ENCODE data around the gene MMP14. TPM values are rescaled to one million over a fixed set of nuclear protein-coding genes. Genes with fewer than 3 reads are reported as not detected.
A peak's percentile ranks its signal among the peaks of the same experiment; 100 is the strongest.

The MMP14 gene
- total and polyA plus RNA-seq, 7 donors: 7.6 to 18.5 (median 14.0) TPM

DNA sequence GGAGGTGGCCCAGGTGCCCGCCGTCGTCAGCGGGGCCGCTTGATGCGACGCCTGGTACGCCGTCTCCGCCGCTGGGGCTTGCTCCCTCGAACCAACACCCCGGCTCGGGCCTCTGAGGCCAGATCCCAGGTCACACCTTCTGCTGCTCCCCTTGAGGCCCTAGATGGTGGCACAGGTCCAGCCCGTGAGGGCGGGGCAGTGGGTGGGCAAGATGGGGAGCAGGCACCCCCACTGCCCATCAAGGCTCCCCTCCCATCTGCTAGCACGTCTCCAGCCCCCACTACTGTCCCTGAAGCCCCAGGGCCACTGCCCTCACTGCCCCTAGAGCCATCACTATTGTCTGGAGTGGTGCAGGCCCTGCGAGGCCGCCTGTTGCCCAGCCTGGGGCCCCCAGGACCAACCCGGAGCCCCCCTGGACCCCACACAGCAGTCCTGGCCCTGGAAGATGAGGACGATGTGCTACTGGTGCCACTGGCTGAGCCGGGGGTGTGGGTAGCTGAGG is 40.7 kb downstream of the MMP14 start:
- DNase-seq: no peak
- TF ChIP-seq, protein P1, sequence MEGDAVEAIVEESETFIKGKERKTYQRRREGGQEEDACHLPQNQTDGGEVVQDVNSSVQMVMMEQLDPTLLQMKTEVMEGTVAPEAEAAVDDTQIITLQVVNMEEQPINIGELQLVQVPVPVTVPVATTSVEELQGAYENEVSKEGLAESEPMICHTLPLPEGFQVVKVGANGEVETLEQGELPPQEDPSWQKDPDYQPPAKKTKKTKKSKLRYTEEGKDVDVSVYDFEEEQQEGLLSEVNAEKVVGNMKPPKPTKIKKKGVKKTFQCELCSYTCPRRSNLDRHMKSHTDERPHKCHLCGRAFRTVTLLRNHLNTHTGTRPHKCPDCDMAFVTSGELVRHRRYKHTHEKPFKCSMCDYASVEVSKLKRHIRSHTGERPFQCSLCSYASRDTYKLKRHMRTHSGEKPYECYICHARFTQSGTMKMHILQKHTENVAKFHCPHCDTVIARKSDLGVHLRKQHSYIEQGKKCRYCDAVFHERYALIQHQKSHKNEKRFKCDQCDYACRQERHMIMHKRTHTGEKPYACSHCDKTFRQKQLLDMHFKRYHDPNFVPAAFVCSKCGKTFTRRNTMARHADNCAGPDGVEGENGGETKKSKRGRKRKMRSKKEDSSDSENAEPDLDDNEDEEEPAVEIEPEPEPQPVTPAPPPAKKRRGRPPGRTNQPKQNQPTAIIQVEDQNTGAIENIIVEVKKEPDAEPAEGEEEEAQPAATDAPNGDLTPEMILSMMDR (IDR thresholded peaks at IDR 0.05): no peak
- no peak overlapping the region for H3K27ac ChIP-seq
- no peaks in the 10 kb centered on the region for H3K9me3 ChIP-seq
- H3K4me3 ChIP-seq: no peak overlapping the region
- peaks cover 5% of the 10 kb centered on the region for H3K4me1 ChIP-seq
- 90 to 94% (median 94%) methylated on average over 21 to 22 of the region's 22 CpGs for WGBS, 3 donors
- peaks cover 0 to 62% of the 10 kb centered on the region in 2 donors for H3K36me3 ChIP-seq (ENCODE audit: insufficient read depth in 1 of 2, low read depth in 1 of 2)
- ATAC-seq: no peak
- intact Hi-C loops (cut with DNase I): no loop called here
- H3K27me3 ChIP-seq (ENCODE audit: insufficient read depth in 3 of 3, low read length in 2 of 3): no peaks in the 10 kb centered on the region

DNA sequence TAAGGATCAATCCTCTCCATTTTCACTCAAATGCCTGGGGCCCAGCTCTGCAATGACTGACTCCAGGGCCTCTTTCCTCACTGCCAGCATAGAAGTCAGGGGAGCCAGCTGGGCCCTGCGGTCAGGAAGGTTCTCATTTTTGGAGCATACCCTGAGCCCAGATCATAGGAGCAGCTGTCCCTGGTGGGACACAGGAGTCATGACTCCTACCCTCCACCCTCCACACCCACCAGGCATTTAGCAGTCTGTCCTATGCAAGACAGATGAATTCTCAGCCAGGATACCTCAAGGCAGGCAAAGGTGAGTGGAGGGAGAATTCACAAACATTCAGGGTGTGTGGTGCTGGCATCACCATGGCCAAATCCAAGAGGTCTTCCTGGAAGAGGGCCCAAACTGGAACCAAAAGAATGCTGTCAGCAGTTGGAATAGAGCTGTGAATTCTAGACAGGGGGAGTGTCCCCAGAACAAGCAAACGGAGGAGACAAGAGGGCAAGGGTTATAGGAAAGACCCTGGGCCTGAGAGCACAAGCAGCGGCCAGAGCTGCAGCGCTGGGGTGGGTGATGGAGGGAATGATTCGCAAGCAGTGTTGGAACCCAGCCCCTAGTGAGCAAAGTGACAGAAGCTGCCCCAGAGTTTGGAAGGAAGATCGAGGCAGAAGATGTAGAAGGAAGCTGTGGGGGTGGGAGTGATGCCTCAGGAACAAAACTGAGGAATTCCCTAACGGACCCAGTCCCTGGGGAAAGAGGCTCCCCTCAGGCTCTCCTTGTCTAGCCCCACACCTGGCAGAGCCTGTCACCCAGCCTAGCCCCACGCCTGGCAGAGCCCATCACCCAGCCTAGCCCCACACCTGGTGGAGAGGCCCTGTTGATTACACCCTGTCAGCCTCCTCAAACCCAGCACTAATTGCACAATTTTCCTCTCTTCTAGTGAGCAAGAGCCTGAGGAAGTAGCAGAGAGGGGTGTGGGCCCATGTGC is 42.2 kb downstream of the MMP14 start:
- intact Hi-C loops (cut with DNase I): no loop called here
- no peak for ATAC-seq

DNA sequence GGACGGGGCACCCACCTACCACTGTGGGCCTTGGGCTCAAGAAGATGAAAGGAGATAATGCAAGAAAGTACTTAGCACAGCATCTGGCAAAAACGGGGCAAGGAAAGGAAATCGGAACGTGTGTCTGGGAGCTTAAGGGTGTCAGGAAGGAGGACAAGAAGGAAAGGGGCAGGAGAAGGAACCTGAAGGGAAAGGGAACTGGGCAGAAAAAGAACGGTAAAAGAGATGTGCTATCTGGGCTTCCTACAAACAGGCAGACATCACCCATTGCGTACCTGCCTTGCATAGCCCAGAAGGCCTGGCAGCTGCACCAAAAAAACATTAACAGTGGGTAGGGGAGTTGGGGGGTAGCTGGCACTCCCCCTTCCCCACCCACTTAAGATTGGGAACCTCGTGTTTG is 45.7 kb downstream of the MMP14 start:
- Histone ChIP-seq H3K27me3 (ENCODE audit: insufficient read depth in 3 of 3, low read length in 2 of 3) (peaks cover 0 to 20% (median 0%) of the 10 kb centered on the region in 3 donors), H3K4me1 (no peaks in the 10 kb centered on the region), H3K4me3 (no peak overlapping the region), H3K36me3 (ENCODE audit: insufficient read depth in 1 of 2, low read depth in 1 of 2) (peaks cover 0 to 22% of the 10 kb centered on the region in 2 donors), H3K27ac (no peak overlapping the region), H3K9me3 (no peaks in the 10 kb centered on the region)
- ATAC-seq: no peak
- intact Hi-C loops (cut with DNase I): no loop called here
- WGBS, 3 donors: 27 to 40% (median 34%) methylated on average over 7 of the region's 7 CpGs
- TF ChIP-seq, protein P1 (IDR thresholded peaks at IDR 0.05): no peak
- DNase-seq: no peak

More for the DNA sequence above, 42.2 kb downstream of the MMP14 start:
- Histone ChIP-seq H3K4me3 (no peak overlapping the region), H3K9me3 (no peaks in the 10 kb centered on the region), H3K4me1 (no peaks in the 10 kb centered on the region), H3K27me3 (ENCODE audit: insufficient read depth in 3 of 3, low read length in 2 of 3) (peaks cover 0 to 4% (median 0%) of the 10 kb centered on the region in 3 donors), H3K36me3 (ENCODE audit: insufficient read depth in 1 of 2, low read depth in 1 of 2) (peaks cover 0 to 57% of the 10 kb centered on the region in 2 donors), H3K27ac (no peak overlapping the region)
- no peak for DNase-seq
- TF ChIP-seq, protein P1 (IDR thresholded peaks at IDR 0.05): no peak
- WGBS, 3 donors: 73 to 79% (median 76%) methylated on average over 8 of the region's 8 CpGs

DNA sequence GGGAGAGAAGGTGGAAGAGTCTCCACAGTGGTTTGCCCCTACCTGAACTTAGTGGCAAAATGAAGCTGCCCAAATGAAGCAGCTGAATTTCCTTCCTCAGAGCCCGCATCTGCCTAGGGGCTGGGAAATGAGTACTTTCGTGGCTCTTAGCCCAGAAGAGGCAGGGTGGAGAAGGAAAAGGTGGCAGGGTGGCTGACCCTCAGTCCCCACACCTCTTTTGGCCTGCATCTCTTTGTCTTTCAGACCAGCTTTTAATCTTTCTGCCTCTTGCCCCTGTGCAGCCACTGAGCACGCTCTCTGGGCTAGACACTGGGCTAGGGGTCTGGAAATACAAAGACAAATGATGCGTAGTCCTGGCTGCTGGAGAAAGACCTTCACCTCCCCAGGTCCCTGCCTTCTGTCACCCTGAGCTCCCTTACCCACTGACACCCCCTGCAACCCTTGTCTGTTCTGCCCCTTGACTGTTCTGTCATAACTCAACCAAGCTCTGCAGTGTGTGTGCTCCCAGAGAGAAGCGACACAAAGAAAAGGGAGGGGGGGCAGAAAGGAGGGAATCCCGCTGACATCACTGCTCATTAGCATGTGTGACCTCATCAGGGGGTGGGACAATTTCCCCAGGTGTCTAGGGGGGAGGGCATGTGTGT is 46.3 kb downstream of the MMP14 start:
- TF ChIP-seq, protein P1 (IDR thresholded peaks at IDR 0.05): no peak
- ATAC-seq (peak in 3 of 4 donors; percentile 13 to 26 (median 20)), DNase-seq (no peak)
- H3K36me3 ChIP-seq (ENCODE audit: insufficient read depth in 1 of 2, low read depth in 1 of 2): peaks cover 0 to 16% of the 10 kb centered on the region in 2 donors
- H3K27me3 ChIP-seq (ENCODE audit: insufficient read depth in 3 of 3, low read length in 2 of 3): peaks cover 0 to 20% (median 0%) of the 10 kb centered on the region in 3 donors
- no peak overlapping the region for H3K27ac ChIP-seq
- no peaks in the 10 kb centered on the region for H3K9me3 ChIP-seq
- WGBS, 3 donors: 22 to 28% (median 26%) methylated on average over 6 of the region's 6 CpGs
- intact Hi-C loops (cut with DNase I): no loop called here
- H3K4me1 ChIP-seq: no peaks in the 10 kb centered on the region
- H3K4me3 ChIP-seq: no peak overlapping the region

Data from psoas muscle (tissue), 8 donors.